Stromal cell of bone marrow (primary cell): ENCODE results near the gene DENND1B.
"Not testable (repeated sequence)": the region's sequence is repeated elsewhere in the genome, so short reads cannot be mapped to it uniquely, and the experiment has no call there.

Source experiments
- DNase-seq: peaks from one replicate; pipeline ENCODE4 v3.0.0-alpha.2; 2012; ENCODE audit warnings: low read depth

The DENND1B gene

GRCh38 chr1:197622371-197622770 is 152.9 kb downstream of the DENND1B start:
- no peak for DNase-seq

GRCh38 chr1:197621761-197622160 is 153.5 kb downstream of the DENND1B start:
- no peak for DNase-seq

GRCh38 chr1:197620714-197621163 is 154.5 kb downstream of the DENND1B start:
- no peak for DNase-seq

GRCh38 chr1:197619008-197619640 is 156.2 kb downstream of the DENND1B start:
- DNase-seq = peak; percentile 13

GRCh38 chr1:197618061-197618460 is 157.2 kb downstream of the DENND1B start:
- peak; percentile 2 for DNase-seq

- no peak for DNase-seq
These were observed 159.6 kb downstream of the DENND1B start for GRCh38 chr1:197615693-197616011.

GRCh38 chr1:197614916-197615692 is 160.2 kb downstream of the DENND1B start:
- peak; percentile 21 for DNase-seq

- DNase-seq = no peak
These were observed 169.0 kb downstream of the DENND1B start for GRCh38 chr1:197606168-197606845.

- no peak for DNase-seq
These were observed 171.0 kb downstream of the DENND1B start for GRCh38 chr1:197604302-197604701.

GRCh38 chr1:197600751-197601150 is 174.5 kb downstream of the DENND1B start:
- DNase-seq = no peak

GRCh38 chr1:197599789-197600188 is 175.5 kb downstream of the DENND1B start:
- no peak for DNase-seq

- no peak for DNase-seq
These were observed 176.3 kb downstream of the DENND1B start for GRCh38 chr1:197598935-197599334.

GRCh38 chr1:197595304-197595904 is 179.9 kb downstream of the DENND1B start:
- no peak for DNase-seq

GRCh38 chr1:197590687-197591086 is 184.6 kb downstream of the DENND1B start:
- no peak for DNase-seq

GRCh38 chr1:197585809-197586208 is 189.5 kb downstream of the DENND1B start:
- no peak for DNase-seq

- no peak for DNase-seq
These were observed 197.7 kb downstream of the DENND1B start for GRCh38 chr1:197577580-197577979.

- not testable (repeated sequence) for DNase-seq
These were observed 199.7 kb downstream of the DENND1B start for GRCh38 chr1:197575531-197575930.

- DNase-seq = no peak
These were observed 203.1 kb downstream of the DENND1B start for GRCh38 chr1:197572169-197572568.

- no peak for DNase-seq
These were observed 207.8 kb downstream of the DENND1B start for GRCh38 chr1:197567442-197567841.

- DNase-seq = no peak
These were observed 214.2 kb downstream of the DENND1B start for GRCh38 chr1:197561041-197561440.

GRCh38 chr1:197559655-197560054 is 215.6 kb downstream of the DENND1B start:
- no peak for DNase-seq

GRCh38 chr1:197559244-197559643 is 216.0 kb downstream of the DENND1B start:
- no peak for DNase-seq

GRCh38 chr1:197557302-197557701 is 218.0 kb downstream of the DENND1B start:
- DNase-seq = peak; percentile 15
